Neural progenitor cell (in vitro differentiated cells): ENCODE measurements around the gene NEDD4L. TPM values are rescaled to one million over a fixed set of nuclear protein-coding genes. Genes with fewer than 3 reads are reported as not detected.

ENCODE experiments used
- DNase-seq: peaks from one replicate; pipeline ENCODE4 v3.0.0-alpha.2; 2016; ENCODE audit warnings: low spot score
- H2AFZ ChIP-seq: fragments of 200-600 bp; sonication (generic); replicated peaks from 2 replicates; pipeline ENCODE4 v1.6.1; 2016; ENCODE audit warnings: antibody characterized with exemption
- H3F3A ChIP-seq: fragments of 200-600 bp; sonication (generic); 2 replicates; pipeline ENCODE4 v1.6.1; 2016; ENCODE audit warnings: antibody characterized with exemption, low read depth
- H3K27ac ChIP-seq: fragments of 200-600 bp; sonication (generic); 2 replicates; pipeline ENCODE4 v1.5.1; 2016; ENCODE audit warnings: mild to moderate bottlenecking
- H3K27me3 ChIP-seq: fragments of 200-600 bp; sonication (generic); 2 replicates; pipeline ENCODE4 v1.6.1; 2016; ENCODE audit warnings: mild to moderate bottlenecking, moderate library complexity
- H3K36me3 ChIP-seq: fragments of 200-600 bp; sonication (generic); 2 replicates; pipeline ENCODE4 v1.5.1; 2016
- H3K4me1 ChIP-seq: fragments of 200-600 bp; sonication (generic); 2 replicates; pipeline ENCODE4 v1.6.1; 2016; ENCODE audit warnings: mixed run types
- H3K4me2 ChIP-seq: fragments of 200-600 bp; sonication (generic); 2 replicates; pipeline ENCODE4 v1.6.1; 2016
- H3K4me3 ChIP-seq: fragments of 200-600 bp; sonication (generic); 2 replicates; pipeline ENCODE4 v1.5.1; 2016
- H3K79me2 ChIP-seq: fragments of 200-600 bp; sonication (generic); 2 replicates; pipeline ENCODE4 v1.6.1; 2016; ENCODE audit warnings: low read depth
- H3K9ac ChIP-seq: fragments of 200-600 bp; sonication (generic); 2 replicates; pipeline ENCODE4 v1.6.1; 2016
- H3K9me3 ChIP-seq: fragments of 200-600 bp; sonication (generic); 2 replicates; pipeline ENCODE4 v1.5.1; 2016; ENCODE audit warnings: low read depth
- H4K20me1 ChIP-seq: fragments of 200-600 bp; sonication (generic); 2 replicates; pipeline ENCODE4 v1.6.1; 2016; ENCODE audit warnings: low read depth
- H3K27ac Mint-ChIP-seq: 3 replicates; pipeline ENCODE4 v1.8.0; 2021; ENCODE audit warnings: mixed read lengths
- H3K27me3 Mint-ChIP-seq: 2 replicates; pipeline ENCODE4 v1.8.0; 2022; ENCODE audit warnings: low read depth, mild to moderate bottlenecking, inconsistent platforms, moderate library complexity, mixed read lengths; ENCODE audit not compliant: insufficient read depth
- H3K36me3 Mint-ChIP-seq: 3 replicates; pipeline ENCODE4 v1.8.0; 2021; ENCODE audit warnings: mixed read lengths
- H3K4me1 Mint-ChIP-seq: 3 replicates; pipeline ENCODE4 v1.8.0; 2021; ENCODE audit warnings: mixed read lengths
- H3K4me3 Mint-ChIP-seq: 3 replicates; pipeline ENCODE4 v1.8.0; 2021; ENCODE audit warnings: mild to moderate bottlenecking, moderate library complexity, mixed read lengths
- H3K9me3 Mint-ChIP-seq: 3 replicates; pipeline ENCODE4 v1.8.0; 2020; ENCODE audit warnings: mixed read lengths
- CTCF ChIP-seq: fragments of 200-600 bp; sonication (generic); IDR thresholded peaks from 2 replicates; pipeline ENCODE4 v1.5.1; 2017; ENCODE audit warnings: antibody characterized with exemption, mild to moderate bottlenecking
- EZH2 ChIP-seq: fragments of 200-600 bp; sonication (generic); IDR thresholded peaks from 2 replicates; pipeline ENCODE4 v1.6.1; 2017; ENCODE audit warnings: antibody characterized with exemption, mild to moderate bottlenecking, moderate library complexity
- EZH2phosphoT487 ChIP-seq: fragments of 200-600 bp; sonication (generic); IDR thresholded peaks from 2 replicates; pipeline ENCODE4 v1.6.1; 2017; ENCODE audit warnings: antibody characterized with exemption
- total RNA-seq: library from RNA; depleted of rRNA; stranded (reverse); fragments of >200 nt; gene quantifications from 2 replicates; pipeline ENCODE4 v1.2.3, GENCODE V29; 2015; ENCODE audit warnings: low replicate concordance

The NEDD4L gene
- total RNA-seq, 1 donor from 2014 or later: 55.5 TPM

DNA sequence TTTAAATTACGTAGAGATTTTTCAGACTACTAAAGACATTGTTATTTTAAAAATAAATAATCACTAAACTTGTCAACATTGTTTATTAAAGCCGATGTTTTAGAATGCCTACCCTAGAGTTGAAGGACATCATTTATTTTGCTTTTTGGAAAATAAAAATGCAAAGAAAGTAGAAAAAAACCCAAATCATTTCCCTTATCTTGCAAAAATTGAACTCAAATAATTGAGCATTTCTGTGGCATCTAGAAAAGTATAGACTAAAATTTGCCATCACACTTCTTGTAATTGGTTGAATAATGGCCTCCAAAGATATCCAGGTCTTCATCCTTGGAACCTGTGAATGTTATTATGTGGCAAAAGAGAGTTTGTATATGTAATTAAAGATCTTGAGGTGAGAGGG lies 9.7 kb upstream of the NEDD4L start:
- H3K27me3 Mint-ChIP-seq: peaks cover 4% of the 10 kb centered on the region
- H3K9me3 Mint-ChIP-seq: no peaks in the 10 kb centered on the region
- no peaks in the 10 kb centered on the region for H3K79me2 ChIP-seq
- H3K4me3 Mint-ChIP-seq: no peak overlapping the region
- H3K9ac ChIP-seq: no peak overlapping the region
- no peak overlapping the region for H2AFZ ChIP-seq
- H4K20me1 ChIP-seq: no peaks in the 10 kb centered on the region
- DNase-seq: no peak
- no peaks in the 10 kb centered on the region for H3K4me1 Mint-ChIP-seq
- no peak overlapping the region for H3K4me2 ChIP-seq
- H3F3A ChIP-seq: no peaks in the 10 kb centered on the region
- H3K9me3 ChIP-seq: no peaks in the 10 kb centered on the region
- no peak overlapping the region for H3K4me3 ChIP-seq
- no peaks in the 10 kb centered on the region for H3K4me1 ChIP-seq
- H3K27ac Mint-ChIP-seq: no peak overlapping the region
- H3K27me3 ChIP-seq: no peaks in the 10 kb centered on the region
- no peak overlapping the region for H3K27ac ChIP-seq
- H3K36me3 Mint-ChIP-seq: no peaks in the 10 kb centered on the region
- H3K36me3 ChIP-seq: no peaks in the 10 kb centered on the region
- TF ChIP-seq CTCF (no peak), EZH2 (no peak), EZH2phosphoT487 (no peak)

GRCh38 chr18:58037163-58037562 lies 6.9 kb upstream of the NEDD4L start:
- Histone ChIP-seq H3K27me3 (peaks cover 12% of the 10 kb centered on the region), H3K9ac (no peak overlapping the region), H3K4me1 (no peaks in the 10 kb centered on the region), H3K4me3 (no peak overlapping the region), H3F3A (no peaks in the 10 kb centered on the region), H3K9me3 (no peaks in the 10 kb centered on the region), H3K4me2 (no peak overlapping the region), H3K36me3 (no peaks in the 10 kb centered on the region), H3K27ac (no peak overlapping the region), H2AFZ (no peak overlapping the region), H3K79me2 (no peaks in the 10 kb centered on the region), H4K20me1 (no peaks in the 10 kb centered on the region)
- TF ChIP-seq EZH2phosphoT487 (no peak), EZH2 (no peak), CTCF (no peak)
- peaks cover under 1% of the 10 kb centered on the region for H3K9me3 Mint-ChIP-seq
- H3K4me3 Mint-ChIP-seq: no peak overlapping the region
- DNase-seq: no peak
- H3K27ac Mint-ChIP-seq: no peak overlapping the region
- H3K27me3 Mint-ChIP-seq: peaks cover 4% of the 10 kb centered on the region
- H3K4me1 Mint-ChIP-seq: peaks cover 4% of the 10 kb centered on the region
- no peaks in the 10 kb centered on the region for H3K36me3 Mint-ChIP-seq

- H3K4me3 ChIP-seq: no peak overlapping the region
- peaks cover 21% of the 10 kb centered on the region for H3K27me3 ChIP-seq
- no peak overlapping the region for H3K27ac ChIP-seq
- Mint-ChIP-seq H3K4me3 (no peak overlapping the region), H3K27ac (no peak overlapping the region), H3K9me3 (peaks cover 2% of the 10 kb centered on the region), H3K4me1 (peaks cover 9% of the 10 kb centered on the region), H3K36me3 (no peaks in the 10 kb centered on the region), H3K27me3 (peaks cover 4% of the 10 kb centered on the region)
- peaks cover 5% of the 10 kb centered on the region for H3F3A ChIP-seq
- no peaks in the 10 kb centered on the region for H4K20me1 ChIP-seq
- H2AFZ ChIP-seq: no peak overlapping the region
- H3K4me2 ChIP-seq: no peak overlapping the region
- no peaks in the 10 kb centered on the region for H3K79me2 ChIP-seq
- no peaks in the 10 kb centered on the region for H3K36me3 ChIP-seq
- no peak overlapping the region for H3K9ac ChIP-seq
- no peaks in the 10 kb centered on the region for H3K9me3 ChIP-seq
- TF ChIP-seq CTCF (no peak), EZH2 (no peak), EZH2phosphoT487 (no peak)
- peaks cover 3% of the 10 kb centered on the region for H3K4me1 ChIP-seq
- no peak for DNase-seq
Observed at GRCh38 chr18:58038063-58038462, 6.0 kb upstream of the NEDD4L start.
